Measurements from ENCODE around the gene SYNDIG1. TPM values are rescaled to one million over a fixed set of nuclear protein-coding genes. Genes with fewer than 3 reads are reported as not detected.

Gene SYNDIG1
- total RNA-seq, 6 experiments from 2014 or later, result 0.14 to 0.31 TPM; not detected in 4

- Mint-ChIP-seq H3K27me3 (ENCODE audit: insufficient read depth) (peaks cover 5% of the 10 kb centered on the region), H3K4me1 (ENCODE audit: low read depth) (no peaks in the 10 kb centered on the region), H3K4me3 (no peak overlapping the region), H3K36me3 (ENCODE audit: low read depth) (no peaks in the 10 kb centered on the region), H3K9me3 (no peaks in the 10 kb centered on the region), H3K27ac (no peak overlapping the region)
- TF ChIP-seq CTCF (IDR thresholded peaks at IDR 0.05), result no peak
- no peak for DNase-seq
Measured at GRCh38 chr20:24534282-24534681, 64.9 kb downstream of the SYNDIG1 start.

- no peak overlapping the region for H3K27ac Mint-ChIP-seq
- H3K27me3 Mint-ChIP-seq (ENCODE audit: insufficient read depth), result peaks cover 5% of the 10 kb centered on the region
- H3K9me3 Mint-ChIP-seq, result no peaks in the 10 kb centered on the region
- no peaks in the 10 kb centered on the region for H3K36me3 Mint-ChIP-seq (ENCODE audit: low read depth)
- no peak for TF ChIP-seq CTCF (IDR thresholded peaks at IDR 0.05)
- no peak overlapping the region for H3K4me3 Mint-ChIP-seq
- DNase-seq, result no peak
- no peaks in the 10 kb centered on the region for H3K4me1 Mint-ChIP-seq (ENCODE audit: low read depth)
Measured at GRCh38 chr20:24535941-24536730, 66.7 kb downstream of the SYNDIG1 start.

GRCh38 chr20:24537210-24537609 lies 67.8 kb downstream of the SYNDIG1 start:
- H3K36me3 Mint-ChIP-seq (ENCODE audit: low read depth), result no peaks in the 10 kb centered on the region
- TF ChIP-seq CTCF (IDR thresholded peaks at IDR 0.05), result no peak
- H3K9me3 Mint-ChIP-seq, result no peaks in the 10 kb centered on the region
- peaks cover 5% of the 10 kb centered on the region for H3K27me3 Mint-ChIP-seq (ENCODE audit: insufficient read depth)
- H3K4me3 Mint-ChIP-seq, result no peak overlapping the region
- DNase-seq, result no peak
- no peak overlapping the region for H3K27ac Mint-ChIP-seq
- H3K4me1 Mint-ChIP-seq (ENCODE audit: low read depth), result no peaks in the 10 kb centered on the region

- no peak for TF ChIP-seq CTCF (IDR thresholded peaks at IDR 0.05)
- H3K36me3 Mint-ChIP-seq (ENCODE audit: low read depth), result no peaks in the 10 kb centered on the region
- DNase-seq, result no peak
- no peak overlapping the region for H3K4me3 Mint-ChIP-seq
- H3K27ac Mint-ChIP-seq, result no peak overlapping the region
- H3K27me3 Mint-ChIP-seq (ENCODE audit: insufficient read depth), result peaks cover 14% of the 10 kb centered on the region
- no peaks in the 10 kb centered on the region for H3K4me1 Mint-ChIP-seq (ENCODE audit: low read depth)
- H3K9me3 Mint-ChIP-seq, result no peaks in the 10 kb centered on the region
Measured at GRCh38 chr20:24542721-24543120, 73.3 kb downstream of the SYNDIG1 start.

DNA sequence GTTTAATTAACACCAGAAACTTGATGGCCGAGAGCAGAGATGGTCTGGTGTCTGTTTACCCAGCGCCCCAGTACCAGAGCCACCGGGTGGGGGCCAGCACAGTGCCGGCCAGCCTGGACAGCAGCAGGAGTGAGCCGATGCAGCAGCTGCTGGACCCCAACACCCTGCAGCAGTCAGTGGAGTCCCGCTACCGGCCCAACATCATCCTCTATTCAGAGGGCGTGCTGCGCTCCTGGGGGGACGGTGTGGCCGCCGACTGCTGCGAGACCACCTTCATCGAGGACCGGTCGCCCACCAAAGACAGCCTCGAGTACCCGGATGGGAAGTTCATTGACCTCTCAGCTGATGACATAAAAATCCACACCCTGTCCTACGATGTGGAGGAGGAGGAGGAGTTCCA lies 73.7 kb downstream of the SYNDIG1 start:
- DNase-seq, result no peak
- Mint-ChIP-seq H3K4me3 (no peak overlapping the region), H3K9me3 (no peaks in the 10 kb centered on the region), H3K27ac (no peak overlapping the region), H3K4me1 (ENCODE audit: low read depth) (no peaks in the 10 kb centered on the region), H3K36me3 (ENCODE audit: low read depth) (no peaks in the 10 kb centered on the region), H3K27me3 (ENCODE audit: insufficient read depth) (peaks cover 14% of the 10 kb centered on the region)
- TF ChIP-seq CTCF (IDR thresholded peaks at IDR 0.05), result no peak
